ENCODE results near the gene ORAI3.

Gene ORAI3

DNA sequence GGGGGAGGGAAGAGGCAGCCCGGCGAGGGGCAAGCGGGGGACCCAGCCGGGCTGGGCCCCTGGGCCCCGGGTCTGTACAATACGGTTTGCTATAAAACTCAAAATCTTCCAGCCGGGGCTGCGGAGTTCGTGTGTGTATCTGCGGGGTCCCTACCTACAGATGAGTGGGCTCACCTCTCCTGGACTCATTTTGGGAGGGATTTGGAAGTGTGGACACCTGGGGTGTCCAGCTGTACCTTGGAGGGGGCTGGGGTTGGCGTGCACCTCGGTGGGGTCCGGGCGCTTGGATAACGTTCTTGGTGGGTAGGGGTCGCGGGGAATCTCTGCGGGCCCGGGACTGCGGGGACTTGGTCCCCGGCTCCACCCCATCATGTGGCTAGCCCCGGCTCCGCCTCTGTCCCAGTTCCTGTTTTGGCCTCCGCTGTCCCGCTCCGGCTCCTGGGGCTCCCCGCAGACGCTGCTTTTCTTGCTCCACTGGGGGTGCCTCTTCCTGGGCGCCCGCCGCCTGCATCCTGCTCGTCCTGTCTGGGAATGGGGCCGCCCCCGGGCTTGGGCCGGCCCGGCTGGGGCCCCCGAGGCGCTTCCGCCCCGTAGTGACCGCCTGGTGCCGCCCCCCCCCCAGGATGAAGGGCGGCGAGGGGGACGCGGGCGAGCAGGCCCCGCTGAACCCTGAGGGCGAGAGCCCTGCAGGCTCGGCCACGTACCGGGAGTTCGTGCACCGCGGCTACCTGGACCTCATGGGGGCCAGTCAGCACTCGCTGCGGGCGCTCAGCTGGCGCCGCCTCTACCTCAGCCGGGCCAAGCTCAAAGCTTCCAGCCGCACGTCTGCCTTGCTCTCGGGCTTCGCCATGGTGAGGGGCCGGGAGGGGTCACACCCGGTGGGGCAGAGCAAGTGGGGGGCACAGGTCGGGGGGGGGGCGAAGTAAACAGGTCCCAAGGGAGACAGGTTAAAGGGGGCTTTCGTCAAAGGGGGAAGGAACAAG lies at the start of gene ORAI3:
ORAI3 (plus strand) TSS at position 402 of the 983 bp plus-strand sequence; CDS start at position 624, 222 bp downstream.
- peak; percentile 81 for DNase-seq

DNA sequence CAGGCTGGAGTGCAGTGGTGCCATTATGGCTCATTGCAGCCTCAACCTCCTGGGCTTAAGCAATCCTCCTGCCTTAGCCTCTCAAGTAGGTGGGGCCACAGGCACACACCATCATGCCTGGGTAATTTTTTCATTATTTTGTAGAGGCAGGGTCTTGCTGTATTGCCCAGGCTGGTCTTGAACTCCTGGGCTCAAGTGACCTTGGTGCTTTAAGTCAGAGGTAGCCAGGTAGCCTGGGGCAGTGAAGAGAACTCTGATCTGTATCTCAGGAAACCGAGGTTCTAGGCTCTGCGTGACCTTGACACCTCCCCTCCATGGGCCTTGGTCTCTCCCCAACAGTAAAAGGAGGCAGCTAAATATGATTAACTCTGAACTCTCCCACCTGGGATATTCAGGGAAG lies 49.1 kb upstream of the ORAI3 start:
- DNase-seq = no peak

DNA sequence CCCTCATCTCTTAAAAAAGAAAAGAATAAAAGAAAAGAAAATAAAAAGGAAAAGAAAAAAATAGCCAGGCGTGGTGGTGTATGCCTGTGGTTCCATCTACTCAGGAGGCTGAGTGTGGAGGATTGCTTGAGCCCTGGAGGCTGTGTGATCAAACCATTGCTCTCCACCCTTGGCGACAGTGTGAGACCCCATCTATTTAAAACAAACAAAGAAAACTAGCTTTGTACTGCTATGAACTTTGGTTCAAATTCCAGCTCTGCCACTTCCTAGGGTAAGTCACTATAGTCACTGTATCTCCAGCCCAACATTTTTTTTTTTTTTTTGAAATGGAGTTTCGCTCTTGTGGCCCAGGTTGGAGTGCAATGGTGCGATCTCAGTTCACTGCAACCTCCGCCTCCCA lies 48.3 kb upstream of the ORAI3 start:
- DNase-seq = no peak

DNA sequence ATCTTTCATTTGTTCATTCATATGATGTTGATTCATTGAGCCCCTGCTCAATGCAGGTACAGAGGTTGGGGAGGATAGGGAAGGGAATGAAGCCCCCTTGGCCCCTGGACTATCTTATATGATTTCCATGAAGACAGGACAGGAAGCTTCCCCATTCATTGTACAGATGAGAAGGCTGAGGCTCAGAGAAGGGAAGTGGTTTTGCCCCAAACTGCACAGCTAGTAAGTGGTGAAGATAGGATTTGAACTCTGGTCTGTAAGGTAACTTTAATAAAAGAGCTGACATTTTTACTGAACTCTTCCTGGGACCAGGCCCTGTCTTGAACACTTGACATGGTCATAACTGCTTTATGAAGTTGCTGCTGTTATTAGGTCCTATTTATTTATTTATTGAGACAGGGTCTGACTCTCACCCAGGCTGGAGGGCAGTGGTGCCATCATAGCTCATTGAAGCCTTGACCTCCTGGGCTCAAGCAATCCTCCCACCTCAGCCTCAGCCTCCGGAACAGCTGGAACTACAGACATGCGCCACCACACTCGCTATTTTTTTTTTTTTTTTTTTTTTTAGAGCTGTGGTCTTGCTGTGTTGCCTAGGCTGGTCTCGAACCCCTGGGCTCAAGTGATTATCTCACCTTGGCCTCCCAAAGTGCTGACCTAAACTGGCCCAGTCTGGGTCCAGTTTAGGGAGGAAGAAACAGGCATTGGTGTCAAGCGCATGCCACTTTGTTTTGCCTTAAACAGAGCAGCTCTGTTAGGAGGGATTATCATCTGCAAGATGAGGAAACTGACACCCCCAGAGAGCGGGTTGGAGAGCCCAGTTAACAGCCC lies 47.5 kb upstream of the ORAI3 start:
- peak; percentile 75 for DNase-seq

DNA sequence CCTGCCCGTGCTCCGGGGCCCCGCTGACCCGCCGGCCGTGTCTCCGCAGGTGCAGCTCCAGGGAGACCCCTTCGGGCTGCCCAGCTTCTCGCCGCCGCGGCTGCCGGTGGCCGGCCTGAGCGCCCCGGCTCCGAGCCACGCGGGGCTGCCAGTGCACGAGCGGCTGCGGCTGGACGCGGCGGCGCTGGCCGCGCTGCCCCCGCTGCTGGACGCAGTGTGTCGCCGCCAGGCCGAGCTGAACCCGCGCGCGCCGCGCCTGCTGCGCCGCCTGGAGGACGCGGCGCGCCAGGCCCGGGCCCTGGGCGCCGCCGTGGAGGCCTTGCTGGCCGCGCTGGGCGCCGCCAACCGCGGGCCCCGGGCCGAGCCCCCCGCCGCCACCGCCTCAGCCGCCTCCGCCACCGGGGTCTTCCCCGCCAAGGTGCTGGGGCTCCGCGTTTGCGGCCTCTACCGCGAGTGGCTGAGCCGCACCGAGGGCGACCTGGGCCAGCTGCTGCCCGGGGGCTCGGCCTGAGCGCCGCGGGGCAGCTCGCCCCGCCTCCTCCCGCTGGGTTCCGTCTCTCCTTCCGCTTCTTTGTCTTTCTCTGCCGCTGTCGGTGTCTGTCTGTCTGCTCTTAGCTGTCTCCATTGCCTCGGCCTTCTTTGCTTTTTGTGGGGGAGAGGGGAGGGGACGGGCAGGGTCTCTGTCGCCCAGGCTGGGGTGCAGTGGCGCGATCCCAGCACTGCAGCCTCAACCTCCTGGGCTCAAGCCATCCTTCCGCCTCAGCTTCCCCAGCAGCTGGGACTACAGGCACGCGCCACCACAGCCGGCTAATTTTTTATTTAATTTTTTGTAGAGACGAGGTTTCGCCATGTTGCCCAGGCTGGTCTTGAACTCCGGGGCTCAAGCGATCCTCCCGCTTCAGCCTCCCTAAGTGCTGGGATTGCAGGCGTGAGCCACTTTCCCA lies 46.6 kb upstream of the ORAI3 start:
- DNase-seq = peak; percentile 86

DNA sequence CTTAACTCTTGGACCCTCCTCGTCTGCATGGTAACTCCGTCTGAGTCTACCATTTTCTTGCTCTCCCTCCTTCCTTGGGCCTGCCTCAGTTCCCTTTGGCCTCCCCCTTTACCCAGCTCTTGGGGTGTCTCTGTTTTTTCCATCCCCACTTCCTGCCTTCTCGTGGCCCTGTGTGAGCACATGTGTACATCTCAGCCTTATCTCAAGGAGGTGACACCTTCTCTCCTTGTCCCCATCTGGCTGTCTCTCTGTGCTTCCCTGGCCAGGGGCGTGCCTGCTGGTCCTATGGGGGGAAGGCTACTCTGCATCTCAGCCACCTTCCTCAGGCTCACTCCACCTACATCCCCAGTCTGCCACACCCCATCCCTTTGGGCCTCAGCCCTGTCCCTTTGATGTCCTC lies 45.9 kb upstream of the ORAI3 start:
- no peak for DNase-seq

DNA sequence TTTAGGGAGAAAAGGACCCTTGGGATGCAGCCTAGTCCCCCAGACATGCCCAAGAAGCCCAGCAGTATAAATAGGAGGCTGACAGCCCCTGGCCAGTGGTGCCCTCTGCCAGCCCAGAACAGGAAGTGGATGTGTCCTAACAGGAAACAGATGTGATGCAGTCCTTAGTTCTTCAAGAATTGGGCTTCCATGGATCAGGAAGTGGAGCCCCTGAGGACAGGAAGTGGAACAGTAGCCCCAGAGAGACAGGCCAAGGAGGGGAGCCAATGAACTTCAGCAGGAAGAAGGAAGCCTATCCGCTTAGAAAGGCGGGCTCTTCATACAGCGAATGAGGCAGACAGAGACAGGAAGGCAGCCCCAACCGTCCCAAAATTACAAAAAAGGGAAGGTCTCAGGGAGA lies 45.3 kb upstream of the ORAI3 start:
- no peak for DNase-seq

DNA sequence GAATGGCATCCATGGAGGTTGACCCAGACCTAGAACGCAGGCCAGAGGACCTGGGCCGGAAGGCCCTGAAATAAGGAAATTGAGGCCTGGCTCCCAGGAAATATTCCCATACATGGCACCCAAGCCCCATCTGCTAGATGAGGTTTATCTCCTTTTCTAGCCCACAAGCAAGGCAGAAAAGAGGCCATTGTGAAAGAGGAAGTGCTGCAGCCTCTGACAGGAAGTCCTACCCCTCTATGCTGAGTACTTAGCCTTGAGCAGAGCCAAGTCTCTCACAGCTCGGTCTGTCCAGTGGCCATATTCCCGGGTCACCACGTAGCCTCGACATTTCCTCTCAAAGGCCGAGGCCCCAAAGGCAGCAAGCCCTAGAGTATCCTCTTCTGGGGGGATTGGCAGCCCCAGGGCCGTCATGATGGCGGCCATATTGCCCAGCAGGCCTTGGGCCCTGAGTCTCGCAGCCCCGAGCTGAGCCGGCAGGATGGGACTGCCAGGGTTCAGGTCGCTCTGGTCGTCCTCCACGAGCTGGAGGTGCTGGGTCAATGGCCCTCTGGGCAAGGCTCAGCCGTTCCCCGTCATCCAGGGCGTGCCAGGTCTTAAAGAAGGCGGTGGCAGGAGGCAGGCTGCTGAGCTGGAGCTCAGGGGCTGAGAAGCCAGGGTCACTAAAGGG lies 44.6 kb upstream of the ORAI3 start:
- no peak for DNase-seq

DNA sequence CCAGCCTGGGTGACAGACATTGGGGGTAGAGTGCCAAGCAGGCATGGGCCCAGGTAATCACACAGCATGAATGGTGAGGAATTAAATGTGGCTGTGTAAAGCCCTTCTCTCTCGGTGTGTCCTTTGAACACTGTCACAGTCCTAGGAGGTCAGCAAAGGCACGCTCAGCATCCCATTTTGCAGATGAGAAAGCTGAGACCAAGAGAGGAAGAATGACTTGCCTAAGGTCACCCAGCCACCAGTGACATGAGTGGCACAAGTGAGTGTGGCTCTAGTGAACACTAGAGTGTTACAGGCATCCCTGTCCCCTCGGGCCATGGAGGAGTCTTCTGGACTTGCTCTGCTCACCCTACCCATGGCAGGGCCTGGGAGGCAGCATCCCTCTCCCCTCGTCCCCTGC lies 41.8 kb upstream of the ORAI3 start:
- DNase-seq = no peak

DNA sequence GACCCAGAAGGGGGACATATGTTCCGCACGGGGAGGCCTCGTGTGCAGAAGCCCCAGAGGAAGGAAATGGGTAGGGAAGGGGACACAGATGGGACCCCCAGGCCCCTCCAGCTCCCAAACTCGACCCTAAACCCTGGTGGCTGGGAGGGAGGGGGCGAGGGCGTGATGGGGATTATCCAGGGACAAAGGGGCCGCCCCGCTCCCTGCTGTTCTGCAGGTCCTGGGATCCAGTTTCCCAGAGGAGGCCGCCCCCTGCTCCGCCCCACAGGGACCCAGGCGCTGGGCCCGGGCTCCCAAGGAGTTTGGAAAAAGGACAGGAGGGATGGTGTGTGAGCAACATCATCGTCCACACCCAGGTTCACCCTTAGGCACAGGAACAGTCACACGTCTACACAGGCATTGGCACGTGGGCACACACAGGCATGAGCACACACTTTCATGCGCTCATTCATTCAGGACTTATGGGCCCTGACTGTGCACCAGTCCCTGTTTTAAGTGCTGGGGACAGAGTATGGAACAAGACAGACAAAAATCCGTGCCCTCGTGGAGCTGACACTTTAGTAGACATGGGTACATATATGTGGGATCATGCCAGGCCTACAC lies 38.3 kb upstream of the ORAI3 start:
- no peak for DNase-seq

DNA sequence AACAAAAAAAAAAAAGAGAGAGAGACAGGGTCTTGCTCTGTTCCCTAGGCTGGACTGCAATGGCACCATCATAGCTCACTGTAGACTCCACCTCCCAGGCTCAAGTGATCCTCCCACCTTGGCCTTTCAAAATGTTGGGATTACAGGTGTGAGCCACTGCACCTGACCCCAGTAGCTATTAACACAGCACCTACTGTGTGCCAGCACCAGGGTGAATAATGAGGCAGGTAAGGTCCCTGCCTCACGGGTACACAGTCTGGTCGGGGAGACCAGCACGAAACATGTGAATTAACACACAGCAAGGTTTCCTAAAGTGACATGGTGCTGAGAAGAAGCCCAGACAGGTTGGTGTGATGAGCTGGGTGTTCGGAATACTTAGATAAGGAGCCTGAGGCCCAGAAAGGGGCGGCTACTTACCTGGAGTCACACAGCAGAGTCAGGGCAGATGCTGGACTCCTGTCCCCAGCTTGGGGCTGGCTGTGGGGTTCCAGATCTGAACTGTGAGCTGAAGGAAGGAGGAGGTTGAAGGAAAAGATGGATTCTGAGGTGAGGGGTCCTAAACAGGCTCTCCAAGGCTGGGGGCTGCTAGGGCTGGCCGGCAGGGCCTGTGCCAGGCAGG lies 36.0 kb upstream of the ORAI3 start:
- no peak for DNase-seq

DNA sequence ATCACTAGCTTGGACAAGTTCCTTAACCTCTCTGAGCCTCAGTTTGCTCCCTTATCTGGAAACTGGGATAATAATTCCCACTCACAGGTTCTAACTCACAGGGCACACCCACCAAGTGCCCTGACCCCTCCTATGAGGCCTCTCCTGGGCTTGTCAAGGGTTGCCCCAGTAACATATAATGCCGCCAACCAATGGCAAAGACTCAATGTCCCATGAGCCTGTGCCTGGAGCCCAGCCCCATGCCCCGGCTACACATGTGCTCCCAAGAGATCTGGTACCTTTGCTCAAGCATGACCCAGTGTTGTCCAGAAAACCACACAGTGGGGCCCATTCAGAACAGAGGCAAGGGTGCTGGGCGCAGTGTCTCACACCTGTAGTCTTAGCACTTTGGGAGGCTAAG lies 34.0 kb upstream of the ORAI3 start:
- no peak for DNase-seq

DNA sequence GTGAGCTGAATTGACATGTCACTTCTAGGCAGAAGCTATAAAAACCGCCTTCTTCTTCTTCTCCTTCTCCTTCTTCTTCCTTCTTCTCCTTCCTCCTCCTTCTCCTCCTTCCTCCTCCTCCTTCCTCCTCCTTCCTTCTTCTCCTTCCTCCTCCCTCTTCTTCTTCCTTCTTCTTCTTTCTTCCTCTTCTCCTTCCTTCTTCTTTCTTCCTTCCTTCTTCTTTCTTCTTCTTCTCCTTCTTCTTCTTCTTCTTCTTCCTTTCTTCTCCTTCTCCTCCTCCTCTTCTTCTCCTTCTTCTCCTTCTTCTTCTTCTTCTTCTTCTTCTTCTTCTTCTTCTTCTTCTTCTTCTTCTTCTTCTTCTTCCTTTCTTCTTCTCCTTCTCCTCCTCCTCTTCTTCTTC lies 30.3 kb upstream of the ORAI3 start:
- no peak for DNase-seq

DNA sequence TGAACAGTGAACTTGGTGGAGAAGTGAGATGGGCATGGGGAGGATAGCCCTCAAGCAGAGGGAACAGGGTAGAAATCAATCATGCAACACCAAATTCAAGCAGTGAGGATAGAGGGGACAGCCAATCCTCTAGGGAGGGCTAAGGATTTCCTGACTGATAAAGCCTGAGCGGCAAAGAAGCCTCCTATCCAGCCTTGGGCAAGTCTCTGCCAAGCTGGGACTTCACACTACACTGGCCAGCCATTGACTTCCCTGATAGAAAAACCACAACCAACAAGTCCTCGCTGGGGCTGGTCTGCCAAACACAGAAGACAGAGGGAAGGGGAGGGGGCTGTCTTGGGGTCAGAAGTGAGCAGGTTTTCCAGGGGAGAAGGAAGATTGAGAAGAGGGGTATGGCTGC lies 28.0 kb upstream of the ORAI3 start:
- no peak for DNase-seq

DNA sequence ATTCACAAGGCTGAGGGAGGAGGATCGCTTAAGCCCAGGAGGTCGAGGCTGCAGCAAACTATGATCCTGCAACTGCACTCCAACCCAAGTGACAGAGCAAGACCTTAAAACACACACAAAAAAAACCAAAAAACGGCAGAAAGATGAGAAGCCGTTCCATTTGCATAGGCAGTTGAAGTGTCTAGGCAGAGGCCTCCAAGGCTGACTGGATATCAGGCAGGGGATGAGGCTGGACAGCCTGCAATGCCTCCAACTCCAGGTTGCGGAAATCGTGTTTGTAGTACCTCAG lies 27.5 kb upstream of the ORAI3 start:
- DNase-seq = no peak

DNA sequence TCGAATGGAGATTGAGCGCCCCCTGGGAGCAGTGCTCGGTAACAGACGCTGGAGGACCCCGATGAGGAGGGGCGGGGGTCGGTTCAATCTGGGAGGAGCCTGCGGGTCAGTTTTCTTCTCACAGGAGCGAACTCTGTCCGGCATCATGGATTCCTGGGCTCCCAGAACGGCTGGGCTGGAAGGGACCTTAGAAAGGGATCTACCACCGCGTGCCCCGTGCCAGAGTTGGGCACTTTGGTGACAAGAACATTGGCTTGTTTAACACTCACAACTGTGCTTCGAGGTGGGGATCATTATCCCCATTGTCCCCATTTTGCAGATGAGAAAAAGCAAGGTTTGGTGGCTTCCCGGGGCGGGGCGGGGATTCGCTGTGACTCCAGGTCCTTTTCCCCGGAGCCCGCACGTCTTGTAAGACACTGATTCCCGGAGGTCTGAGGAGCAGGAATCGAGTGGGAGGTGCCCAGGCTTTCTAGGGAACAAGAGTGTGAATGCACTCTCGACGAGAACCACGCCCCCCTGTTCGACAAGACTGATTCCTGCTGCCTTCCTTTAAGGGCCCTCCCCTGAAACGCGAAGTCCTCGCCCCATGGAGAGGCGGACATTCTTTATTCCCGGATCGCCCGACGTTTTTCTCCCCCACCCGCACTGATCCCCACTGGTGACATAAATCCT lies 27.0 kb upstream of the ORAI3 start:
- peak; percentile 99 for DNase-seq

DNA sequence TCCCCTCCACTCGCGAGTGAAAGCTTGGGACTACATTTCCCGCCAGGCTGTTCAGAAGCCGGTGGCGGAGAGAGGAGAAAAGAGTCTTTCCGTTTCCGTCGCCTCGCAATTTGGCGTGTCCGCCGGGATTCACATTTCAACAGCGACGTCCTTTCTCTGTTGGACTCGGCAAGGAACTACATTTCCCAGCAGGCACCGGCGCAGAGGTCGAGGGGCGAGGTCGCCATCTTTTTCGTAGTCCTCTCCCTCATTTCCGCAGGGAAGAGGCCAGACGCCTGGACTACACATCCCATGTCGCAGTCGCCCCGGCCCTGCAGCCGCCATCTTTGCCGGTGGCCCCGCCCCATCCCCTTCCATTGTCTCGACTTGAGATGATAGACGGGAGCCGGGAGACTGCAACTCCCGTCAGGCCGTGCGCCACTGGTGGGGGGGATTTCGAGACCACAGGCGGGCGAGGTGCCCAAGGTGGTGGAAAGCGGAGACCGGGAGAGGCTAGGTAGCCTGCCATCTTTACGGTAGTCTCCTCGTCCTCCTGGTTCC lies 26.4 kb upstream of the ORAI3 start:
- peak; percentile 100 for DNase-seq

DNA sequence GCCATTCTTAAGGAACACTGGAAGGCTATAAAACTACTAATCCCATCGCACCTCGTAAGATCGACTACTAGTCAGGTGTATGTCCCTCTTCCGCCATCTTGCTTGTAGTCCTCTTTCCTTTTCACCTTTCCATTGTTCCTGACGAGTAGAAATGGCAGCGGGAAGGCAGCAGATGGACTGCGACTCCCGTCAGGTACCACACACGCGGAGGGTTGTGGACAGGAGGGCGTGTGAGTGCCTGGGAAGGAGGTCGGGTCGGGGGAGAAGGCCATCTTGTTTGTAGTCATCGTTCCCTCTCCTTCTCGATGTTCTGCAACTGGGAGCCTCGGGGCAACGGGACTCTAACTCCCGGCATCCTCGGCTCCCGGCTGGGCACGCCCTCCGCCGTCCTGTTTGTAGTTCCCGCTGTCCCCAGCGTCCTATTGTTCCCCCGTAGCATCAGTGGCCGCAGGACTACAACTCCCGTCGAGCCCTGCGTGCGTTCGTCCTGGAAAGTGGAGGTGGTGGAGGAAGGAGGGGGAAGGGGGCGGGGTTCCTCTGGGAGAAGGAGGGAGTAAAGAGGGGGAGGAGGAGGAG lies 25.8 kb upstream of the ORAI3 start:
- DNase-seq = peak; percentile 100

DNA sequence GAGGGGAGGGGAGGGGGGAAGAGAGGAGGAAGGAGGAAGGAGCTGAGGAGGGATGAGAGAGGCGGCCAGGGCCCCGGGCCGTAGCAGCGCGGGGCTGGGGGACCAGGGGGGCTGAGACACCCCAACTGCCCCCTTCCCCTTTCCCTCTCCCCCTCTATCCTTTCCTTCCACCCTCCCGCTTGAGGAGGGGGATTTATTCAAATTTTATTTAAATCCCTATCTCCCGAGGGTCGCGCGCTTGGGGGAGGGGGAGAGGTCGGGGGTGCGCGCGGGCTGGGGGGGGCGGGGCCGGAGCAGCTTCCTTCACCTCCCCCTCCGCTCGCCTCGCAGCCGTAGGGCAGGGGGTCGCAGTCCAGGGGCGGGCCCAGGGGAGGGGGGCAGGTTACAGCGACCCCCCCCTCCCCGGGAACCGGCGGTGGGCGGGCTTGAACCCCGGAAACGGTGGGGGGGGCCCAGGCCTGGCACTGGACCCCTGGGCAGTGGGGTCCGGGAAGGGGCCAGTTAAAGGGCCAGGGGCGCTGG lies 25.3 kb upstream of the ORAI3 start, which contains the start of gene FBXL19:
FBXL19 (plus strand) TSS at position 19 of the 522 bp plus-strand sequence. CDS start 2,183 bp downstream, outside the sequence.
- DNase-seq = no peak
